GM06990 (cell line): ENCODE results near the gene RCBTB2.

Source experiments
- DNase-seq: peaks from one replicate; pipeline ENCODE4 v3.0.0-alpha.2; 2011; ENCODE audit not compliant: insufficient read length; ENCODE audit errors: extremely low read depth
- H3K27me3 ChIP-seq: replicated peaks from 2 replicates; pipeline ENCODE4 v1.6.0; 2011; ENCODE audit warnings: low read length; ENCODE audit not compliant: control insufficient read depth, insufficient read depth
- H3K36me3 ChIP-seq: 2 replicates; pipeline ENCODE4 v1.5.1; 2011; ENCODE audit warnings: low read length; ENCODE audit not compliant: control insufficient read depth, insufficient read depth
- H3K4me3 ChIP-seq: replicated peaks from 2 replicates; pipeline ENCODE4 v1.5.1; 2011; ENCODE audit warnings: low read depth, mild to moderate bottlenecking, control low read depth, low read length
- CTCF ChIP-seq: IDR thresholded peaks from 2 replicates; pipeline ENCODE4 v1.5.1; 2011; ENCODE audit warnings: low read length, control low read depth, mild to moderate bottlenecking, inconsistent platforms; ENCODE audit not compliant: insufficient read depth, poor library complexity, severe bottlenecking

Gene RCBTB2

DNA sequence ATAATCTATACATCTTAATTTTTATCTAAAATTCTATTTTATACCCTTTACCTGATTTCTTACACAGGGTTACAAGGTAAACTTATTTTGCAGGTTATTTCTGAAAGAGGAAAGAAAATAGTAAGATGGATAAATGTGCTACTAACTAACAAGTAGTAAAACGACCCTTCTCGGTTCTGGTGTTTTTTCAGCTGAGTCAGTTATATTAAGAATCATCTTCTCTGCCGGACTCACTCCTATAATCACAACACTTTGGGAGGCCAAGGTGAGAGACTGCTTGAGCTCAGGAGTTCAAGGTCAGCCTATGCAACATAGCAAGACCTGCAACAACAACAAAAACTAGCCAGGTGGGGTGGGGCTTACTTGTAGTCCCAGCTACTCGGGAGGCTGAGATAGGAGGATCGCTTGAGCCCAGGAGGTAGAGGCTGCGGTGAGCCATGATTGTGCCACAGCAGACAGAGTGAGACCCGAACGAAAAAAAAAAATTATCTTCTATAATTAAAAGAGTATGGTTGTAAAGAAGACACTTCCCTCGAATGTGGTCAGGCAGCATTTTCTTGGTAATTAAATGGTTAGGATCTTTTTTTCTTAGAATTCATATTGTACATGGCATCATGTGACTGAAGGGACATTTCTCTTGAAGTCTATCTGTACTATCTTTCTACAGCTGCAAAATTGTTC lies 27.9 kb upstream of the RCBTB2 start:
- no peak for DNase-seq
- Histone ChIP-seq H3K27me3 (no peaks in the 10 kb centered on the region), H3K4me3 (no peak overlapping the region), H3K36me3 (no peaks in the 10 kb centered on the region)
- no peak for TF ChIP-seq CTCF

DNA sequence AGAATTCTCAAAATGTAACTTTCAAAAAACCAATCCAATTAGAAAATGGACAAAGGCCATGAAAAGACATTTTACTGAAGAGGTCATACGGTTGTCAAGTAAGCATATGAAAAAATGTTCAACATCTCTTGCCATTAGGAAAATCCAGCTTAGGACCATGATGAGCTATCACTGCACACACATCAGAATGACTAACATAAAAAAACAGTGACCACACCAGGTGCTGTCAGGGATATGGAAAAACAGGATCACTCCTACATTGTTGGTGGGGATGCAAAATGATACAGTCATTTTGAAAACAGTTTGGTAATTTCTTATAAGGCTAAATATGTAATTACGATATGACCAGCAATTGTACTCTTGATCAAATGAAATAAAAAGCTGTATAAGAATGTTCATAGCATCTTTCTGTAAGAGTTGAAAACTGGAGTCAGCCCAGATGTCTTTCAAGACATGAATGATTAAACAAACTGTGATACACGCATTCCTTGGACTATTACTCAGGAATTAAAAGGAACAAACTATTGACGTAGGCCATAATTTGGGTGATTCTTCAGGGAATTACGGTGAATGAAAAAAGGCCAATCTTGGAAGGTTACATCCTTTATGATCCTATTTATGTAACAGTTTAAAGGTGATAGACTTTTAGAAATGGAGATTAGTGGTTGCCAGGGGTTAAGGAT lies 26.9 kb upstream of the RCBTB2 start:
- DNase-seq: no peak
- H3K27me3 ChIP-seq: no peaks in the 10 kb centered on the region
- TF ChIP-seq CTCF: no peak
- H3K4me3 ChIP-seq: no peak overlapping the region
- H3K36me3 ChIP-seq: no peaks in the 10 kb centered on the region

DNA sequence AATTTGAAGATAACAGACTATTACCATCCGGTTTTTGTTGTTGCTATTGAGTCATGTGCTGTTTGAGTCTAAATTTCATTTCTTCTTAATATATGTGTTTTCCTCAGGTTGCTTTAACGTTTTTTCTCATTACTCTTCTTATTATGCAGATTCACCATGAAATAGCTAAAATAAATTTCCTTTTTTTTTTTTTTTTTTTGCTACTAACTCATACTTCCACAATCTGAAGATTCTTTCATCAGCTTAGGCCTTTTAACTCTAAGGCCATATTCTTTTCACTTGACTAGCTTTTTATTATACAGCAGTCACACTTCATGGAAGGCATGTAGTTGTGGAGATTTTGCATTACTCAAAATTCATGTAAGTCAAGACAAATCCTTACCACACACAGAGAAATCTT lies 23.9 kb upstream of the RCBTB2 start:
- no peak overlapping the region for H3K4me3 ChIP-seq
- no peaks in the 10 kb centered on the region for H3K36me3 ChIP-seq
- no peaks in the 10 kb centered on the region for H3K27me3 ChIP-seq
- DNase-seq: no peak
- no peak for TF ChIP-seq CTCF

DNA sequence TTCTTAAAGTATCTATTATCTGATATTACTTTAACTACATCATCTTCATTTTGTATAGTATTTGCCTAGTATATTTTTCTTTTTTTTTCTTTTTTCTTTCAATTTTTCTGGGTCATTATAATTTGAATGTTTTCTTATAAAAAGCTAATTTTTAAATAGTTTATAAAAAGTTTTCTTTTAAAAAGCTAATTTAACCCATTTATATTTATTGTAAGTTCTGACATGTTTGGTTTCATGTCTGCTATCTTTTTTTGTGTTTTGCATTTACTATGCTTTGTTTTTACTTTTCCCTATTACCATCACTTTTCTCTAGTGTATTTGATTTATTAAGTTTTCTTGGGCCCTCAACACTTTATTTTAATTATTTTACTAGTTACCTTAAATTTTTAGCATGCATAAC lies 22.6 kb upstream of the RCBTB2 start:
- no peak for DNase-seq
- H3K4me3 ChIP-seq: no peak overlapping the region
- TF ChIP-seq CTCF: no peak
- H3K27me3 ChIP-seq: no peaks in the 10 kb centered on the region
- no peaks in the 10 kb centered on the region for H3K36me3 ChIP-seq

- no peaks in the 10 kb centered on the region for H3K36me3 ChIP-seq
- DNase-seq: no peak
- no peaks in the 10 kb centered on the region for H3K27me3 ChIP-seq
- TF ChIP-seq CTCF: no peak
- no peak overlapping the region for H3K4me3 ChIP-seq
Observed at GRCh38 chr13:48551329-48551728, 18.4 kb upstream of the RCBTB2 start.
